Keratinocyte (primary cell): ENCODE measurements around the gene CMSS1. TPM values are rescaled to one million over a fixed set of nuclear protein-coding genes. Genes with fewer than 3 reads are reported as not detected.

Experiments
- DNase-seq: peaks from one replicate; pipeline ENCODE4 v3.0.0-alpha.2; 2011; ENCODE audit warnings: low read depth, missing footprints, low spot score
- FAIRE-seq: peaks from 2 replicates; lab custom pipeline; 2011; peaks lifted over from hg19 to GRCh38; lab: Jason Lieb, UNC
- H2AFZ ChIP-seq: 2 replicates; pipeline ENCODE4 v1.6.0; 2012; ENCODE audit warnings: low read length, control low read depth, inconsistent platforms; ENCODE audit not compliant: control insufficient read depth
- H3K27ac ChIP-seq: 2 replicates; pipeline ENCODE4 v1.5.1; 2011; ENCODE audit warnings: low read length; ENCODE audit not compliant: control insufficient read depth, insufficient read depth
- H3K27me3 ChIP-seq: 3 replicates; pipeline ENCODE4 v1.6.0; 2011; ENCODE audit warnings: low read length; ENCODE audit not compliant: control insufficient read depth, insufficient read depth; ENCODE audit errors: extremely low read depth
- H3K36me3 ChIP-seq, 2 experiments: 2 replicates in 1 of 2; 3 replicates in 1 of 2; pipeline ENCODE4 v1.5.1; 2011; ENCODE audit warnings: low read length in 2 of 2, mild to moderate bottlenecking in 1 of 2; ENCODE audit not compliant: control insufficient read depth in 2 of 2, insufficient read depth in 2 of 2; ENCODE audit errors: extremely low read depth in 1 of 2
- H3K4me1 ChIP-seq: 3 replicates; pipeline ENCODE4 v1.5.1; 2011; ENCODE audit warnings: low read length; ENCODE audit not compliant: control insufficient read depth, insufficient read depth; ENCODE audit errors: extremely low read depth
- H3K4me2 ChIP-seq: 3 replicates; pipeline ENCODE4 v1.6.0; 2011; ENCODE audit warnings: low read depth, low read length; ENCODE audit not compliant: control insufficient read depth, insufficient read depth; ENCODE audit errors: extremely low read depth
- H3K4me3 ChIP-seq, 3 experiments: fragments of 200-600 bp in 1 of 3; sonication (generic) in 1 of 3; 2 replicates in 2 of 3; 3 replicates in 1 of 3; pipeline ENCODE4 v1.5.1; 2011 to 2016; ENCODE audit warnings: low read length in 3 of 3, mild to moderate bottlenecking in 3 of 3, control low read depth in 2 of 3, inconsistent platforms in 1 of 3, low read depth in 1 of 3, mixed read lengths in 1 of 3, mixed run types in 1 of 3, moderate library complexity in 1 of 3; ENCODE audit not compliant: control insufficient read depth in 2 of 3, insufficient read depth in 2 of 3; ENCODE audit errors: extremely low read depth in 1 of 3
- H3K79me2 ChIP-seq: 2 replicates; pipeline ENCODE4 v1.6.0; 2012; ENCODE audit warnings: low read length; ENCODE audit not compliant: control insufficient read depth, insufficient read depth
- H3K9ac ChIP-seq: 3 replicates; pipeline ENCODE4 v1.6.0; 2011; ENCODE audit warnings: low read length; ENCODE audit not compliant: control insufficient read depth, insufficient read depth; ENCODE audit errors: extremely low read depth
- H3K9me1 ChIP-seq: 3 replicates; pipeline ENCODE4 v1.6.0; 2011; ENCODE audit warnings: low read length; ENCODE audit not compliant: control insufficient read depth, insufficient read depth; ENCODE audit errors: extremely low read depth
- H3K9me3 ChIP-seq: 2 replicates; pipeline ENCODE4 v1.5.1; 2012; ENCODE audit warnings: low read depth, low read length; ENCODE audit not compliant: control insufficient read depth
- H4K20me1 ChIP-seq: 3 replicates; pipeline ENCODE4 v1.6.0; 2011; ENCODE audit warnings: low read length; ENCODE audit not compliant: control insufficient read depth, insufficient read depth; ENCODE audit errors: extremely low read depth
- EZH2 ChIP-seq: IDR thresholded peaks from one replicate; pipeline ENCODE4 v1.6.1; 2012; ENCODE audit warnings: inconsistent platforms, mild to moderate bottlenecking, low read length, moderate library complexity
- dilution Hi-C: fragments of 300-500 bp; cut with MboI; formaldehyde crosslinking; loops from one replicate; pipeline ENCODE4 v1.7.0; 2020; ENCODE audit warnings: low sequenced_read_pairs; ENCODE audit not compliant: extremely low pct_ligation_motif_present
- polyA plus RNA-seq, 5 experiments: library from polyadenylated mRNA; depleted of rRNA in 3 of 5; stranded (reverse) in 3 of 5; stranded (forward) in 1 of 5; unstranded in 1 of 5; fragments of >200 nt; gene quantifications; 1 replicate in 1 of 5; 2 replicates in 3 of 5; 3 replicates in 1 of 5; pipeline versions ENCODE4 v1.2.1 to v1.2.3, GENCODE V29; 2011 to 2012; ENCODE audit warnings: missing spikeins in 2 of 5, low read depth in 1 of 5, low replicate concordance in 1 of 5
- TF ChIP-seq, protein P1 (sequence below), 3 experiments: IDR thresholded peaks in 1 of 3; conservative IDR thresholded peaks in 1 of 3; optimal IDR thresholded peaks in 1 of 3; 2 replicates in 2 of 3; 3 replicates in 1 of 3; pipeline versions ENCODE3 to v1.5.1; 2011; ENCODE audit warnings: low read length in 3 of 3, mild to moderate bottlenecking in 3 of 3, moderate library complexity in 2 of 3, control low read depth in 1 of 3, inconsistent platforms in 1 of 3; ENCODE audit not compliant: insufficient read depth in 2 of 3; ENCODE audit errors: extremely low read depth in 1 of 3

Gene CMSS1
- polyA plus RNA-seq, 1 donor (not counting 4 experiments of a cell fraction or from before 2014, with no cell fraction given) = 37.2 TPM

- peak overlapping the region; percentile 51 for H3K27ac ChIP-seq
- peaks cover 36% of the 10 kb centered on the region for H3K4me1 ChIP-seq
- no peak overlapping the region for H2AFZ ChIP-seq
- H4K20me1 ChIP-seq = no peaks in the 10 kb centered on the region
- no peak overlapping the region for H3K9ac ChIP-seq
- no peaks in the 10 kb centered on the region for H3K27me3 ChIP-seq
- TF ChIP-seq, protein P1, sequence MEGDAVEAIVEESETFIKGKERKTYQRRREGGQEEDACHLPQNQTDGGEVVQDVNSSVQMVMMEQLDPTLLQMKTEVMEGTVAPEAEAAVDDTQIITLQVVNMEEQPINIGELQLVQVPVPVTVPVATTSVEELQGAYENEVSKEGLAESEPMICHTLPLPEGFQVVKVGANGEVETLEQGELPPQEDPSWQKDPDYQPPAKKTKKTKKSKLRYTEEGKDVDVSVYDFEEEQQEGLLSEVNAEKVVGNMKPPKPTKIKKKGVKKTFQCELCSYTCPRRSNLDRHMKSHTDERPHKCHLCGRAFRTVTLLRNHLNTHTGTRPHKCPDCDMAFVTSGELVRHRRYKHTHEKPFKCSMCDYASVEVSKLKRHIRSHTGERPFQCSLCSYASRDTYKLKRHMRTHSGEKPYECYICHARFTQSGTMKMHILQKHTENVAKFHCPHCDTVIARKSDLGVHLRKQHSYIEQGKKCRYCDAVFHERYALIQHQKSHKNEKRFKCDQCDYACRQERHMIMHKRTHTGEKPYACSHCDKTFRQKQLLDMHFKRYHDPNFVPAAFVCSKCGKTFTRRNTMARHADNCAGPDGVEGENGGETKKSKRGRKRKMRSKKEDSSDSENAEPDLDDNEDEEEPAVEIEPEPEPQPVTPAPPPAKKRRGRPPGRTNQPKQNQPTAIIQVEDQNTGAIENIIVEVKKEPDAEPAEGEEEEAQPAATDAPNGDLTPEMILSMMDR (optimal IDR thresholded peaks at IDR 0.05 in 1 of 3, IDR thresholded peaks at IDR 0.05 in 1 of 3, conservative IDR thresholded peaks at IDR 0.05 in 1 of 3; ENCODE audit: extremely low read depth in 1 of 3, insufficient read depth in 2 of 3, low read length in 3 of 3) = no peak
- TF ChIP-seq EZH2 = no peak
- DNase-seq = no peak
- H3K36me3 ChIP-seq = no peaks in the 10 kb centered on the region
- H3K79me2 ChIP-seq = peaks cover 4% of the 10 kb centered on the region
- H3K9me3 ChIP-seq = no peaks in the 10 kb centered on the region
- H3K4me3 ChIP-seq = no peak overlapping the region
- FAIRE-seq = no peak
- H3K9me1 ChIP-seq = no peaks in the 10 kb centered on the region
- peak overlapping the region; percentile 45 for H3K4me2 ChIP-seq
- dilution Hi-C loops = no loop called here
These were observed 93.2 kb downstream of the CMSS1 start for GRCh38 chr3:99910752-99911290.

- TF ChIP-seq, protein P1 (optimal IDR thresholded peaks at IDR 0.05 in 1 of 3, IDR thresholded peaks at IDR 0.05 in 1 of 3, conservative IDR thresholded peaks at IDR 0.05 in 1 of 3; ENCODE audit: extremely low read depth in 1 of 3, insufficient read depth in 2 of 3, low read length in 3 of 3) = no peak
- TF ChIP-seq EZH2 = no peak
- no peak for FAIRE-seq
- dilution Hi-C loops = no loop called here
- Histone ChIP-seq H3K79me2 (peaks cover 4% of the 10 kb centered on the region), H3K9ac (no peak overlapping the region), H3K27ac (peak overlapping the region; percentile 11), H3K9me1 (no peaks in the 10 kb centered on the region), H3K9me3 (no peaks in the 10 kb centered on the region), H4K20me1 (no peaks in the 10 kb centered on the region), H3K27me3 (no peaks in the 10 kb centered on the region), H3K4me2 (no peak overlapping the region), H3K4me1 (peaks cover 36% of the 10 kb centered on the region), H2AFZ (no peak overlapping the region), H3K36me3 (no peaks in the 10 kb centered on the region), H3K4me3 (no peak overlapping the region)
- no peak for DNase-seq
These were observed 93.8 kb downstream of the CMSS1 start for GRCh38 chr3:99911433-99911832.
